HG03520 (cell line): Measurements from ENCODE around the gene CKS1B.
"Not testable (repeated sequence)": the region's sequence is repeated elsewhere in the genome, so short reads cannot be mapped to it uniquely, and the experiment has no call there.

Experiments used
- ATAC-seq: cut with Tn5 transposase; IDR thresholded peaks from one replicate; pipeline ENCODE4 v1.9.1; 2021; ENCODE audit warnings: mild to moderate bottlenecking, moderate library complexity; ENCODE audit not compliant: unreplicated experiment

CKS1B gene

DNA sequence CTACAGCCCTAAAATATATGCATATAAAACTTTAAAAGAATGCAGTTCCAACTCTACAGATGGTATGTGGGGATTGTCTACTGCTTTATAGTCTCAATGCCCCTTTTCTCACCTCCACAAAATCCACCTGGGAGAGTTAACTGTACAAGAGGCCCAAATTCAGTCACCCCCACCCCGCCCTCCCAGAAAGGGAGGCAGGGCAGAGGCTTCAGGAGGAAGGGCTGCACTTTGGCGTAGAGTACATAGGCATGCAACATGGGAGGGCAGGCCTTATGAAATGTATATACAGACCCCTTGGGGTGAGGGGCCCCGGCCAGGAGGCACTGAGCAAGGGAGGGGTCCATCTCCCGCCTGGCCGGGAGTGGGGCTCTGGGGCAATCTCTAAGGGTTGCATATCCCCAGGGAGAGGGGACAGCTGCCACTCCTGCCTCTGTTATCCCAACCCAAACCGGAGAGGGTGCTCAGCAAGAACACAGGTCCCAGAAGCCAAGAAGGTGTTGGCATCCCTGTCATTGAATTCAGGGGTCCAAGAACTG lies 11.6 kb upstream of the CKS1B start:
- no peak for ATAC-seq

DNA sequence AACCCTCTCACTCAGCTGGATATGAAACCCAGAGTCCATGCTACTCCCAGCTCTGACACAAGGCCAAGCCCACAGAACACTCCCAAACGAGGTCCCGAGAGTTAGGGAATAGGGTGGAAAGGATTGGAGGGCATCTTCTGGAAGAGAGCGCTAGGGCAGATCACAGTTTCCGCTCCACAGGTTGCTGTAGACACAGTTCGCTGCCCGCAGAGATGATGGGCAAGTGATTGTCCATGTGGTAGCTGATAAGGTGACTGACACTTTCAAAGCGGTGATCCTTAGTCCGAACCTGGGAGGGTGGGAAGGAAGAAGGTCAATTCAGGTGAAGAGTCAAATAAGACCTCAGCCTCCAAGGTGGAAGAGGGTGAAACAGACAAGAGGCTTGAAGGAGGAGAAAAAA lies 10.8 kb upstream of the CKS1B start:
- no peak for ATAC-seq

DNA sequence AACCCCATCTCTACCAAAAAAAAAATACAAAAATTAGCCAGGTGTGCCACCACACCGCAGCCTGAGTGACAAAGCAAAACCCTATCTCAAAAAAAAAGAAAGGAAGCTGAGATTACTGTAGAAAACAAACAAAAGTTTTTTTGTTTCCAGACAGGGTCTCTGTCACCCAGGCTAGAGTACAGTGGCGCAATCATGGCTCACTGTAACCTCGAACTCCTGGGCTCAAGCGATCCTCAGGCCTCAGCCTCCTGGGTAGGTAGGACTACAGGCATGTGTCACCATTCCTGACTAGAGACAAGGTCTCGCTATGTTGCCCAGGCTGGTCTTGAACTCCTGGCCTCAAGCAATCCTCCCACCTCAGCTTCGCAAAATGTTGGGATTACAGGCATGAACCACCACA lies 10.1 kb upstream of the CKS1B start:
- no peak for ATAC-seq

DNA sequence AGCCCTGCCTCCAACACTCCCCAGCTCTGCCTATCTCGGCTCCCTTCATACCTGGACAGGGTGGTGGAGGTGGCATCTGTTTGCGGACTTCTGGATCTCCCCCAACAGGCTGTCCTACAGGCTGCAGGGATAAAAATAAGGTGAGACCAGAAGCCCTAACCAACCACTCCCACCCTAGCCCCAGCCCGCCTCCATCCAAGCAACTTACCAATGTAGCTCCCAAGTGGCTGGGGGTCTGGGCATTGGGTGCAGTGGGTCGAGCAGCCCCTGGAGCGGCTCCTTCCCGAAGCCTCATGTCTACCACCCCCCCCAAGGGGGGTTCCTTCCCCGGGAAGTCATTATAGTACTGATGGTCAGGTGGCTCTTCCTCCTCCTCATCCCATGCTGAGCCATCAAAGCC lies 8.4 kb upstream of the CKS1B start:
- ATAC-seq, result no peak

DNA sequence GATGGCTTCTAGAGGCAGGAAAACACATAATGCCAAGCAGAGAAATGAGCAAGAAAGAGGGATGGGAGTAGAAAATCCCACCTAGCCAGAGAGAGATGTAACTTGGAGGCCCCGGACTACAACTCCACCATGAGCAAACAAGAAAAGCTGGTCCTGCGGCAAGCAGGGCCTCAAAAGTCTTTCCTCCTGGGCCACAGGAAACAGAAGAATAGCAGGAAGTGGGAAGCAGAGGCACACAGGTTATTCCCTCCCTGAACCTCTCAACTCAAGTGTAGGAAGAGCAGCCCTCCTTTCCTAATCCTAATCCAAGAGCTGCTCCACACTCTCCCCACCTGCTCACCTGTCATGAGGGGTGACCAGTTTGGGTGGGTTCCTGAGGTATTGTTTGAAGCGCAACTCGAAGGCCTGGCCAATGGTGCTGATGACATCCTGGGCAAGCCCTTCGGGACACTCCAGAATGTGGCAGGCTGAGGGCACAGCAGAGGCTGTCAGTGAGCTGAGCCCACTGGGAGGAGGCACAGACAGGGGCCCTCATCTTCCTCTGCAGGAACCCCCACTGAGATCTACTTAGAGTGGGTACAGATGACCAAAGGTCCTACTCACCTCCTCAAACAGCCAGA lies 7.0 kb upstream of the CKS1B start:
- no peak for ATAC-seq

DNA sequence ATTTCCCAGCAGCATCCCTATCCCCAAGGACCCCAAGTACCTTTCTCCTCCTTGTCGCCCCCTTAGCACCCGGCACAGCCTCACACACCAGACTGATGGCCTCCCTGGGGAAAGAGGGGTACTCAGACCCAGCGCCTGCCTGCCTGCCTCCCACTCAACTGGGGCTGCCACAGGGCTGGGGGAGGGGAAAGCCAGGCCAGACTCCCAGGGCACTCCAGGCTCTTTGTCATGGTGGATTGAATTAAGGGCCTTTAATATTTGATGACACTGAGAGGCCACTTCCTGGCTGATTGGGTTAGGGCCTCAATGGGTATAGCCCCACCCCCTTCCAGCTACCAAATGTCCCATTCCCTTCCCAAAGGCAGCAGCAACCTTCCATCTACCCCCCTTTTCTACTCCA lies 5.8 kb upstream of the CKS1B start:
- ATAC-seq, result no peak

DNA sequence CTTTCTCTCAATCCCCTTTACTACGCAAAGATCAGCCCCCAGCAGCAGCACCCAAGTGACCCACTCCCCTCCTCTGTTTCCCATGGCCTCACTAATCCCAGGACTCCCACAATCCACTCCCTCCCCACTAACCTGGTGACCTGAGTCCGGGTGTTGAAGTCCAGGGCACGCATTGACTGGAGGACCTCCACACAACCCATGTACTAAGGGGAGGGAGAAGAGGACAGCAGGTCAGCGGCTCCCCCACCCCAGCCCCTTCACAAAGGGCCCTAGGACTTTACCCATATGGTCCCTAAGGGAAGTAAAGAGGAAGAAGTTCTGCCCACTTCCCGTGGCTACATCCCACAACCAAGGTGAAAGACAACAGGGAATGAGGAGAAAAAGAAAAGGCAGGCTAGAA lies 5.2 kb upstream of the CKS1B start:
- ATAC-seq, result no peak

DNA sequence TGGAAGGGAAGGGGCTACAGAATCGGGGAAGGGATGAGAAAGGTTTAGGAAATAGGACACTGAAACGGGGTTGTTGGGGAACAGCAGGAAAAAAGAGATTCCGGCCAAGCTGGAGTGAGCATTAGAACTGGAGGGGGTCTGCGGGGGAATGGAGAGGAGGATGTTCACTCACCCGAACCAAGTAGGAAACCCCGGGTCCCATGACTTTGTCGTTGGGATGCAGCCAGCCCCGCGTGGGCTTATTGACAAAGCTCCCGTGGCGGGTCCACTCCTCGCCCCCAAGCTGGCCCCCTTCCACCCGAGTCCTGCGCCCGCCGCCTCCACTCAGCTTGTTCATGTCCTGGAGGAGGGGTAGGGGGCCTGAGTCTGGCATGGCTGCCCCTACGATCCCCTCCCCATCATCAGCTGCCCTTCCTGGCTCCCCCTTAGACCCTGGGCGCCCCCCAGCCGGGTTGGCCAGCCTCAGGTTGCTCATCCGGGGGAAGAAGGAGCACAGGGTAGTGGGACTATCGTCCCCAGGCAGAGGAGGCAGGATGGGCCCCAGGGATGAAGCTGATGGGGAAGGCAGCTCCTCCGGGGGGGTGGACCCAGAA lies 4.5 kb upstream of the CKS1B start:
- ATAC-seq, result no peak

DNA sequence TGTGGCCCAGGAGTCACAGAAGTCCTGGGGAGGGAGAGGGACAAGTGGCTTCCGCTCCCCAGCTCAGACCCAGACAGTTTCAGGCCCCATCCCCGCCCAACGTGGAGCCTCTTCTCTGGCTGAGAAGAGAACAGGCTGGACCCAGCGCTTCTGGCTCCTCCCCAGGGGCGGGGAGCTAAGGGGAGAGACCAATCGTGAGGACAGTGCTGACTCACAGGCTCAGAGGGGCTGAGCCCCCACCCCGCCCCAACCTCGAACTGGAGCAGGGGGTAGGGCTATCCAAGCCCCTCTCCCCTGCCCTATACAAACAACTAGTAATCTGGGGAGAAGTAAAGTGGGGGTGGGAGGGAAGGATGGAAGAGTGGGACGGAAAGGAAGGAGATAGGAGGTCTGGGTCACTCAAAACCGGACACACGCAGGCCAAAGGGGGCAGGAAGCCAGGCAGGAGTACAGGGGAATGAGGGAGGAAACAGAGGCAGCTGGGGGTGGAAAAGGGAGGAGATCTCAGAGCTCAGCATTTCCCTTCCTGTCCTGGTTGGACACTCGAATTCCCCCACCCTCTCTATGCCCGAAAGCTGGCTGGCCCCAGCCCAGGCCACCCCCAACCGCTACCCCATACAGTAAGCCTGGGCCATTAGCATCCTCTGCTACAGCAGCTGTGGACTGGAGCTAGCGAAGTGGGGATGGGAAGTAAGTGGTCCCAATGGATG lies 3.7 kb upstream of the CKS1B start, which contains the start of gene SHC1:
Gene SHC1 (minus strand): TSS at position 117 of the 710 bp plus-strand sequence. CDS start 221 bp downstream, outside the sequence.
- no peak for ATAC-seq

DNA sequence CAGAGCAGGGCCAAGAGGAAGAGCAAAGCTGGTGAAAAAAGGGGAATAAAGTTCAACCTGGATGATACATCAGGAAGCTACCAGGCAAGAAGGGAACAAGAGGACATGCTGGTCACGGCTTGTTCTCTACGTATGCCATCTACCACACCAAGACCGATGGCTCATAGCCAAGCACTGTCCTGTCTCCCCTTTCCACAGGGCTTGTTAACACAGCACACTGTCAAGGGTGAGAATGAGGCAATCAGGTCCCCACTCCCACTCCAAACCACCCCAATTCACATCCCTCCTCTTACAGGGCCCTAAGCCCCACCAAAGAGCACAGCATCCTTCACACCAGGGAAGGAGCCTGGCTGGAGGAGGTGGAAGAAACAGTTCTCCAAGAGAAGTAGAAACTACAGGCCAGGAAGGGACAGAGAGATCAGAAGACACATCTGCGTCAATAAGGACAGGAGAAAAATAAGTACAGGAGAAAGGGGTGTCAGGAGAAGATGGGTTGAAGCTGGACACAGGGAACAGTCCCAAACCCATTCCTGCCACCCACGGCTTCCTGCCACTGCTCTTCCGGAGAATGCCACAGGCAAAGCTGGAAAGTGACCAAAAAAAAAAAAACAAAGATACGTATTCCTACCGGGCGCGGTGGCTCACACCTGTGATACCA lies 3.0 kb upstream of the CKS1B start:
- ATAC-seq, result no peak

DNA sequence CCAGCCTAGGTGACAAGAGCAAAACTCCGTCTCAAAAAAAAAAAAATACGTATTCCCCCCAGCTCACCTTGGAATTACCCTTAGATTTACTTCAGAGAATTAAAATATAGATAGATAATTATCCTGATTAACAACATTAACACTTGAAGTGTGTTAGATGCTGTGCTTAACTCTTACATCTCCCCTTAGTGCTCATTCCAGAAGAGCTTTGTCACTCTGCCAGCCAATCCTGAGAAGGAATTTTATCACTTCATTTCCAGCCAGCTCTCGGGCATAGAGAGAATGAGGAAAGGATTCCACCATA lies 2.3 kb upstream of the CKS1B start:
- ATAC-seq, result no peak

DNA sequence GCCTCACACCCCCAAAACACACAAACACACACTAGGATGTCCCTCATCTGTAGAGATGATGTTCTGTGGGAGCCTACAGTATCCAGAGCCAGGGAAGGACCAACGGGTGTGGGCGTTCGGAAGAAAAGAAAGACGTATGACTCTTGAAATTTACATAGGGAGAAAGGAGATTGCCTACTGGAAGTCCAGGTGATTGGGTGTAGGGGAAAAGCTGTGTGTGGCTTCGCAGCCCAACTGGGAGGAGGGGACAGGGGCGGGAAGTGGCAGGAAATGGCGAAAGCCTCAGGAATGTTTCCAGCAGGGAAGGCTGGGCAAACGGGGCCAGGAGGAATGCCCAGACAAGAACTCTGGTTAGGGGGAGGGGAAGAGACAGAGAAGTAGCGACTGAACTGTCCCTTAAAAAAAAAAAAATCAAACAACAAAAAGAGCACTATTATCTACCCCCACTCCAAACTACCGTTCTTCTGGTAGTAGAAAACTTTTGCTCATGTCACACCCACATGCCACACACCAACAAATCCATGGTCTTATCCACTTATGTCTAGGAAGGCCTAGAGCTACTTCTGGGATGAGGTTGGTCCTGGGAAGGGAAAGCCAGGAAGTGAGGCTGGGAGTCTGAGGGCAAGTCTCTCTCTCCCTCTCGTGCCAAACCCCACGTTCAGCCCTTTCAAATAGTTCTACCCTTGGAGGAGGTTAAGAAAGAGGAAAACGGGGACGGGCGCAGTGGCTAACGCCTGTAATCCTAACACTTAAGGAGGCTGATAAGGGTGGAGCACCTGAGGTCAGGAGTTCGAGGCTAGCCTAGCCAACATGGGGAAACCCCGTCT lies 1.8 kb upstream of the CKS1B start:
- ATAC-seq, result no peak

DNA sequence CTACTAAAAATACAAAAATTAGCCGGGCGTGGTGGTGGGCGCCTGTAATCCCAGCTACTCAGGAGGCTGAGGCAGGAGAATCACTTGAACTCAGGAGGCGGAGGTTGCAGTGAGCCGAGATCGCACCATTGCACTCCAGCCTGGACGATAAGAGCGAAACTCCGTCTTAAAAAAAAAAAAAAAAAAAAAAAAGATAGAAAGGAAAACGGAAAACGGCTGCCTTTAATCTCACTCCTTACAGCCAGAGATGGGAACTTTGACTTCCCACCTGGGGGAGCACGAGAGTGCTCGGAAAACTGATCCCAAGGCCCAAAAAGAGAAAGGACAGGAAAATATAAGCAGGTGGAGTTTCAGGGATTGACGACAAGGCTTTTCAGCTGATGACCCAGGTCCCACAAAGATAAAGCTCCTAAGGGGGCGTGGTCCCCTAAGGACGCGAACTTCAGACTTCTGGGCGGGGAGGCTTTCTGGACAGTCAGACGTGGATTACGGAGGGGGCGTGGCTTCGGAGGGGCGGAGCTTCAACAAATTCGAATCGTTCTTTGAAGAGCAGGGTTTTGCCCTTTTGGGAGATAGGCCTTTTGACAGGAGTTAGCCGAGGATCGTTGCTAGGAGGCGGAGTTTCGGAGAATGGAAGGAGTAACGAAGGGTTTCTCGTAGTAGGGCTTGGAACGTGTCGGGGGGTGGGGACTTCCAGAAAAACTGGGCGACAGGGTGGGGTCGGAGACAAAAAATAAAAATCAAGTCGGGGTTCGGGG lies 958 bp upstream of the CKS1B start:
- ATAC-seq, result no peak

DNA sequence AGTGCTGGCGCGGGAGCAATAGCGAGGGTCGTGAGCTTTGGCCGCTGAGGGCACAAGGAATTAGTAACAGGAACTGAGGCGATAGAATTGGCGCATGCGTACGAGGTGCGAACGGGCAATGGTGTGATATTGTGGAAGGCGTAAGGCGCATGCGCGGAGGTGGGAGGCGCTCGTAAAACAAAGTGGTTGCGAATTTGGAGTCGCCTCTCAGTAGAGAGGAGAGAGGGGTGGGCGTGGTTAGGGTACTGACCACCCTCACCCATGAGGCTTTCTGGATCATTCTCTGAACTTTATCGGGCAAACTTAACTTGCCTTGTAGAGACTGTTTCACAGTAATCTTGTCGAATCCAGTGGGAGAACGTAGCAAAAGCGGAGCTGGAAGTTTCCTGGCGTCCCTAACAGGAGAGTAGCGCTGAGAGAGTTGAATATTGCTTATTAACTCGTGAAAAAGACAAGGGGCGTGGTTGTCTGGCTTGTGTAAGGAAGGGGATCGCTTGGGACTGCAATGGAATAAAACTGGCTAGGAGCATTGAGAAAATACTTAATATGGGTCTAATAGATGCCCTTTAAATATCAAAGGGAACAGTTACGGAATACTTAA lies 427 bp downstream of the CKS1B start:
- ATAC-seq, result peak; percentile 38

DNA sequence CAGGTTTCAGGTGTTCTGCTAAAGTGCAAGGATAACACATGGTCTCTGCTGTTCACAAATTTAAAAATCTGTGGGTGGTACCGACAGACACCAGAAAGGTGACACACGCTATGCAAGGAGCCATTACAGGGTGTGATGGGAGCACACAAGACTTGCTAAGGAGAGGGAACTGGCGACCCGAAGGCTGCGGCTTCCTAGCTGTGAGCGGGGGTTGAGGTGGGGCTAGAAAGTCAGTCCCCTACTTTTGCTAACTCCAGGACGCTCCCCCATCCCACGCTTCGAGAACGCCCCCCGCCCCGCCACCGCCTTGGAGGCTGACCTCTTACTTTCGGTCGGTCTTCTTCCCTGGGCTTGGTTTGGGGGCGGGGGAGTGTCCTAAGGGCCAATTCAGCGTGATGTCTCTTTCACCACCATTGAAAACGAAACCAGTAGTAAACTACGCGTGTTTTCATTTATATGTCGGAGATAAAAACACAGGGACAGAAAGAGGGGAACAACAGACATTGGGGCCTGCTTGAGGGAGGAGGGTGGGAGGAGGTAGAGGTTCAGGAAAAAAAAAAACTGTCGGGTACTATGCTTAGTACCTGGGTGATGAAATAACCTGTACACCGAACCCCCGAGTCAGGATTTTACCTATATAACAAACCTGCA lies 1.1 kb downstream of the CKS1B start:
- no peak for ATAC-seq

DNA sequence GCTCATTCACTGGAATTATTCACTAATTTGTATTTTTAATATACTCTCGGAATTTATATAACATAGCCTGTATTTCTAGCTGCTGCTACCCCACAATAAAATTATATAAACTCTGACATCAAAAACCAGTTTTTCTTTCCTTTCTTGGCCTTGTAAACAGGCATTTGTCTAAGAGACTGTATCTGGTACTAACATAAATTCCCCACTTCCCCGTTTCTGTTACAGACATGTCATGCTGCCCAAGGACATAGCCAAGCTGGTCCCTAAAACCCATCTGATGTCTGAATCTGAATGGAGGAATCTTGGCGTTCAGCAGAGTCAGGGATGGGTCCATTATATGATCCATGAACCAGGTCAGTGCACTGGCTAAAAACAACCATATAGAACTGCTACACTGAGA lies 3.3 kb downstream of the CKS1B start:
- not testable (repeated sequence) for ATAC-seq

DNA sequence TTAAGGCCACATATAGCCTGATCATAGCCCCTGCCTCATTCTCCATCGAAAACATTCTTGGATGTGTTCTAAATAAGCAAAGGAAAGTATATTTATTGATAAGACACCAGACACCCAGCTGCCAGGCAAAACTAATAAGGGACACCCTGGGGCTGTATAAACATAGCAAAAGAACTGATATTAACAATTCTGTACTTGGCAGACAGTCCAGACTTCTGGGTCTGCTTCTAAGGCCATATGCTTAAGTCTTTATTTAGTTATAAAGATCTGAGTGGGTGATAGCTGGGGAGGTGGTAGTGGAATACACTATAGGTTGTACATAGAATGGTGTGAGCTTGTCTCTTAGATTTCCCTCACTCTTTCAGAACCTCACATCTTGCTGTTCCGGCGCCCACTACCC lies 3.9 kb downstream of the CKS1B start:
- no peak for ATAC-seq

DNA sequence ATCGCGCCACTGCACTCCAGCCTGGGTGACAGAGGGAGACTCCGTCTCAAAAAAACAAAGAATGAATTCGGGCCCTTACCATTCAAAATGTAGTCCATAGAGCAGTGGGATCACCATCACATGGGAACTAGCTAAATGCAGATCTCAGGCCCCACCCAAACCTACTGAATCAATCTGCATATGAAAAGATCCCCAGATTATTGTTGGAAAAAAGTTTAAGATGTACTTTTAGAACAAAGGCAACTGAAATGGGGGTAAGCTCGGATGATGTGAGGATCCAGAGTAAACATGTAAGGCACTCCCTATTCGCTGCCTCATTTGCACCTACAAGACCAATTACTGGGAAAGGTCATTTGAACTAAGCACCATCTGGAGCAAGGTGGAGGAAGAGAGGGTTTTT lies 7.9 kb downstream of the CKS1B start:
- ATAC-seq, result no peak

DNA sequence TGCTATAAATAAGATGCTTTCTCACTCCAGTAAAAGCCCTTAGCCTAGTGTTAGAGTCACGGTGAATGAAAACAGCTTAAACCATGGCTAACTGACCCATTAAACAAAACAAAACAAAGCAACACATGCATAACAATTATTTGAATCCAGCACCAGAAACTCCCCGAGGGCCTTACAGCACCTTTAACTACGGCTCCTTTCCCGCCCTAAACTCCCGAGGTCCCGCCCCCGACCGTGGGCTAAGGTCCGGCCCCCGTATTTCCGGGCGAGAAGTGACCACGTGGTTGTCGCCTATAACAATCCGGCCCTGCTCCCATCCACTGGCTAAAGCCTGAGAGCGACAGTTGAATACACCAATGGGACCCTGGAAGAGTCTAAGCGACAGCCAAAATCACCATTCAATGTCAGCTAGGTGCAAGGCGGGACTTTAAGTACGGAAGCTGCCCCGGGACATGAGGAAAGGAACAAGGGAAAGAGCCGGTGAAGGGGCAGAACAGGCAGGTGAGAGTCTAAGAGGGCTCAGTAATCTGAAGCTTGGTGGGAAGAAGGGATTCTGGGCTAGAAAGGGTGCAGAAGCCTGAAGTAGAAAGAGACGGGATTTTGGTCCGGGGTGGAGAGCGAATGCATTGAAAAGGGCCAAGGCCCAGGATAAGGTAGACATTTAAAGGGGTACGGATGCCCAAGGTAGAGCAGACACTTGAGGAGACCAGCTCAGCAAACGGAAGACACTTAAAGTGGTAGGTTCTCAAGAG lies 8.6 kb downstream of the CKS1B start, which contains the start of gene FLAD1:
Gene FLAD1 (plus strand): TSS at position 448 of the 752 bp plus-strand sequence. CDS start 351 bp downstream, outside the sequence.
- ATAC-seq, result peak; percentile 97
